ENCODE data around the gene MFSD8.
"Not testable (repeated sequence)": the region's sequence is repeated elsewhere in the genome, so short reads cannot be mapped to it uniquely, and the experiment has no call there.

MFSD8 gene, protein sequence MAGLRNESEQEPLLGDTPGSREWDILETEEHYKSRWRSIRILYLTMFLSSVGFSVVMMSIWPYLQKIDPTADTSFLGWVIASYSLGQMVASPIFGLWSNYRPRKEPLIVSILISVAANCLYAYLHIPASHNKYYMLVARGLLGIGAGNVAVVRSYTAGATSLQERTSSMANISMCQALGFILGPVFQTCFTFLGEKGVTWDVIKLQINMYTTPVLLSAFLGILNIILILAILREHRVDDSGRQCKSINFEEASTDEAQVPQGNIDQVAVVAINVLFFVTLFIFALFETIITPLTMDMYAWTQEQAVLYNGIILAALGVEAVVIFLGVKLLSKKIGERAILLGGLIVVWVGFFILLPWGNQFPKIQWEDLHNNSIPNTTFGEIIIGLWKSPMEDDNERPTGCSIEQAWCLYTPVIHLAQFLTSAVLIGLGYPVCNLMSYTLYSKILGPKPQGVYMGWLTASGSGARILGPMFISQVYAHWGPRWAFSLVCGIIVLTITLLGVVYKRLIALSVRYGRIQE

GRCh38 chr4:127965062-127965802, at the start of gene MFSD8, which contains the start of gene ABHD18:
MFSD8 (minus strand) TSS chr4:127965173; CDS start chr4:127965133, 40 bp downstream.
ABHD18 (plus strand) TSS chr4:127965406; CDS start chr4:127982956, 17,550 bp downstream.
- peak; percentile 99 for DNase-seq

DNA sequence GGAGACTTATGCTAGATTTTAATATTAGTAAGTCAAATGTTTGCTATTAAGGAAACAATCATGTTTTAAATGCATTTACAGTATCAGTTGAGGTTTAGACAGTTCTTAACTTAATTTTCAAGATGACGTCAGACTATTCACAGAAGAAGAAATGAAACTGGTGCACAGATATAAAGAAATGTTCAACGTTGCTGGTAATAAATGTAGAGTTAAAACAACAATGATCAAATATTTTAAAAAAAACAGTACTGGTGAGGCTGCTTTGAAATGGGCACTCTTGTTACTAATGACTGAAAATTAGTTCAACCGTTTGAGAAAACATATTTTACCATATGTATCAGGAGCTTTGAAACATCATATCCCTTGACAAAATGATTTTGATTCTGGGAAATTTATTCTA, 44.5 kb upstream of the MFSD8 start:
- DNase-seq = no peak

- DNase-seq = no peak
Measured at GRCh38 chr4:128006592-128006991, 41.6 kb upstream of the MFSD8 start.

DNA sequence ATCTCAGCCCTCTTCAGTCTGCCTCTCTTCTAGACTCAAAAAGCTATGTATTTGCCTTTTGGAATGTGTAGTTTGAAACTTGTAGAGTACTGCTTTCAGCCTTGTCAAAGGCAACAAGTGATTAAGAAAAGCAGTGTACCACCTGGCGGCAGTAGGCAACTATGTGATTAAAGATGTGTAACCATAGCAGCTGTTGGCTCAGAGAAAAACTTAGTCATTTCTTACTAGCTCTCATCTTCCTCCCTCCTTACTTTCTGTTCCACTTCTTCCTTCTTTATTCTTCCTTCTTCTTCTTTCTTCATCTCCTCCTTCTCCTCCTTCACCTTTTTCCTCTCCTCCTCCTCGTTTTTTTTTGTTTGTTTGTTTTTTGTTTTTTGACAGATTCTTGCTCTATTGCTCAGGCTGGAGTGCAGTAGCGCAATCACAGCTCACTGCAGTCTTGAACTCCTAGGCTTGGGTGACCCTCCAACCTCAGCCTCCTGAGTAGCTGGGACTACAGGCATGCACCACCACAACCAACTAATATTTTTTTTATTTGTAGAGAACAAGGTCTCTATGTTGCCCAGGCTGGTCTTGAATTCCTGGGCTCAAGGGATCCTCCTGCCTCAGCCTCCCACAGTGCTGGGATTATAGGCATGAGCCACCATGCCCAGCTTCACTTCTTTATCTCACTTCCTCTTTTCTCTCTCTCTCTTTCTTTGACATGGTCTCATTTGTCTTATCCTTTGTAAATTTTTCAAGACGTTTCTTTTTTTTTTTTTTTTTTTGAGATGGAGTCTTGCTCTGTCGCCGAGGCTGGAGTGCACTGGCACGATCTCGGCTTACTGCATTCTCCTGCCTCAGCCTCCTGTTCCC, 32.8 kb upstream of the MFSD8 start:
- DNase-seq = peak; percentile 26

DNA sequence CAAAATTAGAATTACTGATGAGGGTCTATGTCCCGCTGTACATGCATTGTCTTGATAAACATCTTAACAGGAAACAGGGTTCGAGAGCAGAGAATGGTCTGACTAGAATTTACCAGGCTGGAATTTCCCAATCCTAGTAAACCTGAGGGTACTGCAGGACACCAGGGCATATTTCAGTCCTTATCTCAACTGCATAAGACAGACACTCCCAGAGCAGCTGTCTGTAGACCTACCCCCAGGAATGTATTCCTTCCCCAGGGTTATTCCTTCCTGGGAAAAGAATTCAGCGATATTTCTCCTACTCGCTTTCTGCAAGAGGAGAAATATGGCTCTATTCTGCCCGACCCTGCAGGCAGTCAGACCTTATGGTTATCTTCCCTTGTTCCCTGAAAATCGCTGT, 31.5 kb upstream of the MFSD8 start:
- not testable (repeated sequence) for DNase-seq

- no peak for DNase-seq
Measured at GRCh38 chr4:127995776-127996175, 30.8 kb upstream of the MFSD8 start.

GRCh38 chr4:127993151-127993550, 28.2 kb upstream of the MFSD8 start:
- DNase-seq = no peak

DNA sequence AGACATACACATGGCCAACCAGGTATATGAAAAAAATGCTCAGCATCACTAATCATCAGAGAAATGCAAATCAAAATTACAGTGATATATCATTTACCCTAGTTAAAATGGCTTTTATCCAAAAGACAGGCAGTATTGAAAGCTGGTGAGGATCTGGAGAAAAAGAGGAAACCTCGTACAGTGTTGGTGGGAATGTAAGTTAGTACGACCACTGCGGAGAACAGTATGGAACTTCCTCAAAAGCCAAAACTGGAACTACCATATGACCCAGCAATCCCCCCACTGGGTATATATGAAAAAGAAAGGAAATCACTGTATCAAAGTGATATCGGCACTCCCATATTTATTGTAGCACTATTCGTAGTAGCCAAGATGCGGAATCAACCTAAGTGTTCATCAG, 23.7 kb upstream of the MFSD8 start:
- DNase-seq = no peak

DNA sequence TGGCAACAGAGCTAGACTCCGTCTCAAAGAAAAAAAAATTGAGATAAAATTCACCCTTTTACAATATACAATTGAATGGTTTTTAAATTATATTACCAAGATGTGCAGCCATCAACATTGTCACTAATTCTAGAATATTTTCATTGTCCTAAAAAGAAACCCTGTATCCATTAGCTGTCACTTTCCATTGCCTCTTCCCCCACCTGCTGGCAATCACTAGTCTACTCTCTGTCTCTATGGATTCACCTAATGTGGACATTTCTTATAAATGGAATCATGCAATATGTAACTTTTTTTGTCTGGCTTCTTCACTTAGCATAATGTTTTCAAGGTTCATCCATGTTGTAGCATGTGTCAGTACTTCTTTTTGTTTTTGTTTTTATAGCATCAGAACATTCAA, 21.0 kb upstream of the MFSD8 start:
- DNase-seq = no peak

DNA sequence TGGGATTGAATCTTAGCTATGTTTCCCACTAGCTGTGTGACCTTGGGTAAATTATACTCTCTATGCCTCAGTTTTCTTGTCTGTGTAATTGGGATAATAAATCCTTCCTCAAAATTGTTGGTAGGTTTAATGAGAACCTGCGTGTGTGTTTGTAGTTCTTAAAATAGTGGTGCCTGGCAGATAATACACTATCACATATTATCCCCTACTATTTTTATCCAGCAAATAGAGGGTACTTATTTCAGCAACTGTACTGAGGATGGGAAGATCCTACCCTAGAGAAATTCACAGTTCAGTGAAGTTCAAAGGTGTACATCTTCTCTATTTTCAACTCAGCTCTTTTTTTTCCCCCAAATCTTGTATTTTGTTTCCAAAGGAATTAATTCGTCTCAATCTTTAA, 17.5 kb upstream of the MFSD8 start:
- no peak for DNase-seq

GRCh38 chr4:127978930-127979329, 14.0 kb upstream of the MFSD8 start:
- DNase-seq = no peak

- no peak for DNase-seq
Measured at GRCh38 chr4:127975121-127975770, 10.3 kb upstream of the MFSD8 start.

DNA sequence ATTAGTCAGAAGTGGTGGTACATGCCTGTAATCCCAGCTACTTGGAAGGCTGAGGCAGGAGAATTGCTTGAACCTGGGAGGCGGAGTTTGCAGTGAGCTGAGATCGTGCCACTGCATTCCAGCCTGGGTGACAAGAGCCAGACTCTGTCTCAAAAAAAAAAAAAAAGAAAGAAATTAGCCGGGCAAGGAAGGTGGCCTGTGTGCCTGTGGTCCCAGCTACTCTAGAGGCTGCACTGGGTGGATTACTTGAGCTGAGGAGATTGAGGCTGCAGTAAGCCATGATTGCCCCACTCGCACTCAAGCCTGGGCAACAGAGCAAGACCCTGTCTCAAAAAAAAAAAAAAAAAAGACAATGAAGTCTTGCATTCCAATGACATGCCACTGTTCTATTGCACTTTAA, 6.0 kb upstream of the MFSD8 start:
- not testable (repeated sequence) for DNase-seq

DNA sequence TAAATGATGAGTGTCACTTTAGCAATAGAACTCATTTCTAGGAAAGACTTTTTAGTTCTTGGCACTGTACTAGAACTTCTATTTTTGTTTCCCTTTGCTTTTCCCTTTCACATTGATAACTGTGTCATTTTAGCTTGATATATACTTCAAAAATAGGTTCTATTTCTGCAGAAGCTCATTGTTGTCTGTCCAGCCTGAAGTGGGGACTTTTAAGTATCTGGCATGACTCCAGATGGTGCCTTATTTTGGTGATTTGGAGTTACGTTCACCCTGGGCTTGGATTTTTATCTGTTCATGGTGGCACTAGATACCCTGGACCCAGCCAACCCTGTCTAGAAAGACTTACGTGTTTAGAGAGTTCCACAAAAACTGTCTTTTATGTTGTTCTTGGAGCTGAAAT, 3.6 kb upstream of the MFSD8 start:
- DNase-seq = no peak

GRCh38 chr4:127967141-127967775, 2.3 kb upstream of the MFSD8 start:
- DNase-seq = no peak

GRCh38 chr4:127965803-127966175, 816 bp upstream of the MFSD8 start:
- DNase-seq = peak; percentile 76

- not testable (repeated sequence) for DNase-seq
Measured at GRCh38 chr4:127964426-127965061, 429 bp downstream of the MFSD8 start.

- not testable (repeated sequence) for DNase-seq
Measured at GRCh38 chr4:127963633-127964398, 1.2 kb downstream of the MFSD8 start.

DNA sequence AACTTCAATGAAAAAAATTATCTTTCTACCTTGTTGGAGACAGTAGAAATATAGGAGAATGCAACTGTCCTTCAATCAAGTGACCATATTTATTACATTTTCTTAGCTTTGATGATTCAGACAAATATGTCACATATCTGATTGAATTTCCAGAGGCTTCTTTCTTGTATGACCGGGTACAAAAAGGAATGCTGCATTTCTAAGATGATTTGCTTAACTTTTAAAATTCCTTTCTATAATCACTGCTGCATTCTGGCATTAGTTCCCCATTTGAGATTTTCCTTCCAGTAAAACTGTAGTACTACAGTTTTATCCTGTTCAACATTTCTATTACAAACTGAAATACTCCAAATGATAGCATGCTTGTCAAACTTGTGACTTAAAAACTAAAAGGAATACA, 5.2 kb downstream of the MFSD8 start:
- DNase-seq = no peak

DNA sequence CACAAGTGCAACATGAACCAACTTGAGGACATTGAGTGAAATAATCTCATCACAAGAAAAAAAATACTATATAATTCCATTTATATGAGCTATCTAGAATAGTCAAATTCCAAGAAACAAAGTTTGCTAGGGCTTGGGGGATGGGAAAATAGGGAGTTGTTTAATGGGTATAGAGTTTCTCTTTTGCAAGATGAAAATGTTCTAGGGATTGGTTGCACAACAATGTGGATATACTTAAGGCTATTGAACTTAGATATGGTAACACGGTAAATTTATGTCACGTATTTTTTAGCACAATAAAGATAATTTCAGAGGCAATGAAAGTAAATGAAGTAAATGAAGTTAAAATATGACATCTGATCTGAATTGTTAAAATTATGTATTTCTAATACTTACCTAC, 7.9 kb downstream of the MFSD8 start:
- no peak for DNase-seq

GRCh38 chr4:127936974-127937373, 28.0 kb downstream of the MFSD8 start:
- no peak for DNase-seq
